Raji (cell line): ENCODE data around the gene MYEOV.

ENCODE experiments used
- POLR2A ChIP-seq: IDR thresholded peaks from 2 replicates; pipeline ENCODE4 v1.6.1; 2011; ENCODE audit warnings: low read depth, low read length, control low read depth; ENCODE audit not compliant: insufficient read depth

The MYEOV gene

DNA sequence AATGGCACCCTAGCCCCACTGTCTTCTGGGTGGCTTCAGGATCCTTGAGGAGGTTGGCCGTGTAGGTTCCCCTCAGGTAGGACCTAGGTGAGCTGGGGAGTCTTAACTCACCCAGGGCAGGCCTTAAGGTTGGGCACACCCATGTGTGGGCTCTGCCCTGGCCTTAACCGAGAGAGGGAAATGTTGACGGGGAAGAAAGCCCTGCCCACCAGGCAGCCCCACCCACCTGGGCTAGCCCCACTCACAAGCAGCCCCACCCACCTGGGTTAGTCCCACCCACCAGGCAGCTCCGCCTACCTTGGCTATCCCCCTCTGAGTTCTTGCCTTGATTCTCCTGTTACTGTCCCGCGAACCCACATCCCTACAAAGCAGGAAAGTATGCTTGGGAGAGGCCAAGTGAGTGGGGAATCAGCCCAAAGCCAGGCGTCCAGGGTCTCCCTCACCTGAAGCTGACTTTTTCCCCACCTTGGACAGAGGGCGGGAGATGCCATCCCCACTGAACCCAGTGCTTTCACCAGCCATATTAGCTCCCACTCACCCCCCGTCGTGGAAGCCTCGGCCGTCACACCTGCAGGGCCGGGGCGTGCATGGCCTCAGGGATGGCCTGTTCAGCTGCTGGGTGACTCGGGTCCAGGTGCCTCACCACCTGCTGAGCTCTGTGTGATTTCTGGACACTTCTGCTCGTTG lies at the start of gene MYEOV:
Gene MYEOV (plus strand): TSS at position 337 of the 687 bp plus-strand sequence. CDS start 1,200 bp downstream, outside the sequence.
- TF ChIP-seq POLR2A, result no peak

DNA sequence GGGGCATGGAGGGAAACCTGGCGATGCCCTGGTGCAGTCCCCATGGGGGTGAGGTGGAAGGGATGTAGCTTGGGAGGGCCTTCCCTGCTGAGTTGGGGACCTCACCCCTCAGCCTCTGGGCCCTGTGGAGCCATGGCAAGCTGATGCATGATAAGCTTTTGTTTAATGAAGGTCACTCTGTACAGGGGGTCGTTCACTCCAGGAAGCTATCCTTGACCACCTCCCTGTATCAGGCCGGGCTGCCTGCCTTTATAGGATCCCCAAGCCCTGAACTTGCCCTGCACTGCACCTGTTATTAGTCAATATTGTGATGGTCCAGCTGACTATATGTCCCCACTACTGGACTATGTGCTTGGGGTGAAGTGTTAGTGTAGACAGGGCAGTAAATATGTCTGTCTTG lies 49.7 kb upstream of the MYEOV start:
- no peak for TF ChIP-seq POLR2A

DNA sequence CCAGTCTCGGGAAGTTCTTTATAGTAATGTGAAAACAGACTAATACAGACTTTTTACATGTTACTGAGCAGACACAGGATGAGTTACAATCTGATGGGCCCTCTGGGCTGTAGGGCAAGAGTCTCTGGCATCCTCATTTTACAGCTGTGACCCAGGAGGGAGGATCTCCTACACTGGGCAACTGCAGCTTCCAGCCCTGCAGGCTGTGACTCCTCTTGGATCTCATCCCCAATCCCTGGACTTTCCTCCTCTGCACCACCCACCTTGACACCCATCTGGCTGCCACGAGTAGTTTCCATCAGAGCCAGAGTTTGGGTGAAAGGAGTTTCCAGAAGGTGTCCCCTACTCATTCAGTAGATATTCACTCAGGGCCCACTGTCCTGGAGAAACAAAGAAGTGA lies 48.9 kb upstream of the MYEOV start:
- no peak for TF ChIP-seq POLR2A

DNA sequence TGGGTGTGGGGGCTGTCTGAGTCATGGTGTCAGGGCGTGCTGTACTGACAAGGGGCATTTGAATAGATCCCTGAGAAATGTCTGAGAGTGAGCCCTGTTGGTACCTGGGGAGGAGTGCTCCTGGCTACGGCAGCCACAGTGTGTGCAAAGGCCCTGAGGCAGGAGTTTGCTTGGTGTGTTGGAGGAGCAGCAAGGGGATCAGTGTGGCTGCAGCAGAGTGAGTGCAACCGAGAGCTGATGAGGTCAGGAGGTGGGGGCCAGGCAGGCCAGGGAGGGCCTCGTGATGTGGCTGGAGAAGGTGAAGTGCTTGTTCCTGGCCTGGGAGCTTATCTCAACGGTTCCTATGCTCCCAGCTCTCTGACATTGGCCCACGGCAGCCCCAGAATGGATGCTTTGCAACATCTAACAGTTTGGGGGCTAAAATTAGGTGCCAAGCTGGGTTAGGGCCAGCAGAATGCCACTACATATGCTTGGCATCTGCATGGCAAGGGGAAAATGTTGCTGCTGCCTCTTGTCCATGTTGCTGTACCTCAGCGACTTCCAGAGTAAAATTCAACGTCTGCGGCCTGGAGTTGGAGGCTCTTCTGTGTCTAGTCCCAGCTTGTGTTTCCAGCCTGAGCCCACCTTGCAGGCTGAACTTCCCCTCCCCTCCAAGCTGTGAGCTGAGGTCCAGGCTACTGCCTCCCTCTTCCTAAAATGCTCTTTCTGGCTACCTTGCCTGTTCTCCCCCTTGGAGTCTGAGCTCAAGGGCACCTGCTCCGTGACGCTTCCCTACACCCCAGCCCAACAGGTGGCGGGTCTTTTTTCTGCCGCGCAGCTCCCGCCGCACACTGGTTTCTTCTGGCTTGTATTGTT lies 48.2 kb upstream of the MYEOV start:
- TF ChIP-seq POLR2A, result no peak

DNA sequence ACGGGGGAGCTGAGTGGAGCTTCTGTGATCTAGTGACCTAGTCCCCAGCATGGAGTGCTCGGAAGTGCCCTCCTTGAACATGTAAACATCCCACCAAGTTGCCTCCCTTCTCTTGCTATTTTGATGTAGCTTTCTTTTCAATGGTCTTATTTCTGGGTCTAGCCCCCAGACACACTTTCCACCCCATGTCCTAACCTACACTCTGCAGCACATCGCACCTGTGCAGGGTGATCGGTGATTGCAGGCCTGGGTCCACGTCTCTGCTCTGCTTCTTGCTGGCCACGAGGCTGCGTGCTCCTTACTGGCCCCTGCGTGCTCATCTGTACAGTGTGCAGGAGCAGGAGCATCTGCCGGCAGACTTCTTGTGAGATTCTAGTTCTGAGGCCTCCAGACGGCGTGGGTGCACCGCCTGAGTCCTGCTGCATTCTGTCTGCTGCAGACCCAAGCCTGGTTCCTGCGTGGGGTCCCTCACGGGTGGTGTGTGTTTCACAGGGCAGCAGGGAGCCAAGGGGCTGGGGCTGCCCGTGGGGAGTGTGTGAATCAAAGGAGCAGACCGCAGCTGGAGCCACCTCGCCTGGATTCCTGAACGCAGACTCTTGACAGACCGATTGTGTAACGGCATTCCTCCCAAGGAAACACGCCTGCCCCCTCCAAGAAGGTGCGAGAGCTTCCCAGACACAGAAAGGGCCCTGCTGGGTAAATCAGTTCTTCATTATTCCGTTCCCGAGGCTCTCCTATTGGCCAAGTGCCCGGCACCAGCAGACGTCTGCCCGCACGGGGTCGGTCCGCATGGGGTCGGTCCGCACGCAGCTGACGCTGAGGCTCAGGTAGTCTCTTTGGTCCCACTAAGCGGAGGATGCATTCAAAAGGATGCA lies 44.4 kb upstream of the MYEOV start:
- no peak for TF ChIP-seq POLR2A

DNA sequence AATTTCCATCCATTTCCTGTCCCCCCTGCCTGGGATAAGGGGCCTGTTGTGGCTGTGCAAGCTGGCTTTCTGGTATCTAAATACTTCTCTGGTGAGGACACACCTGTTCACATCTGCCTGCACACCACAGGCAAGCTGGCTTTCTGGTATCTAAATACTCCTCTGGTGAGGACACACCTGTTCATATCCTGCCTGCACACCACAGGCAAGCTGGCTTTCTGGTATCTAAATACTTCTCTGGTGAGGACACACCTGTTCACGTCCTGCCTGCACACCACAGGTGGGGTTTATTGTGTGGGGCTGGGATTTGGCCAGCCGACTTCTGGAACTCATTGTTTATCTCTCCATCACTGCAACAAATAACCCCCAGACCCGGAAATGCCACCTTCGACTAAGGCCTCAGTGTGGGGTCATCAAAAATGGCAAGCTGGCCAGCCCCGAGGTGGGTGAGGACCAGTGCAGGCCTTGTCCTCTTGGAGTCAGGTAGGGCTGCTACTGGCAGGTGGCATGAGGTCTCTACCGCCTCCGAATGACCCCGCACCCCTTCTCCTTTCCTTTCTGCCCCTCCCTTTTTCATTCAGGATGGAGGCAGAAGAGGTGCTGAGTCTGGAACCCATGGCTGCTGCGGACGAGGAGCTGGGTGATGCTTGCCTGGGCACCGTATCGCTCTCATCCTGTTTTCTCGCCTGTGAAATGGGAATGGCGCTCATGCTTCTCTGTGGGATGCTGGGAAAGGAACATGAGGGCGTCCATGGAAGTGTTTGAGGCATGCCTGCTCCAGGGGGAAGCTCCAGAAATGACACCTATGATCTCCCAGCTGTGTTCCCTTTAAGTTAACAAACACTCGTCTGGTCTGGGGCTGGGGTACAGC lies 43.5 kb upstream of the MYEOV start:
- no peak for TF ChIP-seq POLR2A

DNA sequence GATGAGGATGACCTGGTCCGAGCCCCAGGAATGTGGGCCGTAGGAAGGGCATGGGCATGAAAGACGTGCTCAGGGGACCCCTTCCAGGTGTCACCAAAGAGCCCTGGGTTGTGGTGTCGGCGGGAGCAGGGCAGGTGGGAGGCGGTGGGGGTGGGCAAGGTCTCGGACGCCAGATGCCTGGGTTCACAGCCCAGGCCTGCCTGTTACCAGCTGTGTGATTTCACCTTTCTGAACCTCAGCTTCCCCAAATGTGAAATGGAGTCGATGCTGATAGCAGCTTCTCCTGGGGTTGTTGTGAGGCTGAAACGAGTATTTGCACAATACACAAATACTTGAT lies 42.9 kb upstream of the MYEOV start:
- TF ChIP-seq POLR2A, result no peak

DNA sequence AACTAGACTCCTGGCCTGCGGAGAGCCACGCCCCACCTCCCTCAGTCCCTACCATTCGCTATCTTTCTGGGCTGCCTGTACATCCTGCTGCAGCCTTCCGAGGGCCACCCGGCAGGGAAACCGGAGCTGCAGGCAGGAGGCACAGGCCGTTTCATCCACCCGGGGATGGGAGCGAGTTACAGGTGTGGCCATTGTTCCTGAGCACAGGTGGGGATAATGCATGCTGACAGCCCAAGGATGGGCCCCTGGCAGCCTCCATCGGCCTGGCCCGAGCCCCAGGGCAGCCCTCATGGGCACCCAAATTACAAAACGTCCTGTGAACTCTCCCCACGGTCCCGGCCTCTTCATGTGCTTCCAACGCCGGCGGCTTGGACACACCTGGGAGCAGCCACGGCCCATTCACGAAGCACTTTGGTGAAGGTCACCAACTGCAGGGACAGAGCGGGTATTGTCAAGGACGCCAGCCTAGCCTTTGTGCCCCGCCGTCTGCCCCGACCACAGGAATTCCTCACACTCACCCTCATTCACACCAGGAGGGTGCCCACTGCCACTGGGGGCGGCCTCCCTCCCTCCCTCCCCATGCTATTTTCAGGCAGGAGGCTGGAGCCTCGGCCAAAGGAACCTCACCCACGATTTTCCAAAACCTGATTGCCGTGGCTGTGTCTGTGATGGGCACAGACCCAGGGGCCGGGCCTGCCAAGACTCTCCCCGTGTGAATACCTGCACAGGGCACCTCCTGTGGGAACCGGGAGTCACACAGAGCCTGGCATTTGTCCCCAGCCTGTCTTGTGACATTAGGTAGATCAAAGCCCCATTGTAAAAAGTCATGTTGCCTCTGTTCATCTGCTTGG lies 42.1 kb upstream of the MYEOV start:
- no peak for TF ChIP-seq POLR2A

DNA sequence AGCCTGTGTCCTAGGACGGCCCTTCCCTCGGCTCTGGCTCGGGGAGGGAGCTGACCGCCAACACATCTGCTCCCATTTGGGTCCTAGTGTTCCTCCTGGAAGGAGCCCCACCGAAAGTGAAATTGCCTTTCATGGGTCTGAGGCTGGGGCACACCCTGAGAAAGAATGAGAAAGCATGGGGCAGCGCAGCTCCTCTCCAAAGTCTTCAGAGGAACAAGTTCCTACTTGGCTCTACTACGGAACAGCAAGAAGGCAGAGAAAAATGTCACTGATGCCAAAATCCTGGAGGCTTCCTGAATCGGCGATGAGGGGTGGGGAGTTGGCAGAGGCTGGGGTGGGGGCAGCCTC lies 41.5 kb upstream of the MYEOV start:
- no peak for TF ChIP-seq POLR2A

DNA sequence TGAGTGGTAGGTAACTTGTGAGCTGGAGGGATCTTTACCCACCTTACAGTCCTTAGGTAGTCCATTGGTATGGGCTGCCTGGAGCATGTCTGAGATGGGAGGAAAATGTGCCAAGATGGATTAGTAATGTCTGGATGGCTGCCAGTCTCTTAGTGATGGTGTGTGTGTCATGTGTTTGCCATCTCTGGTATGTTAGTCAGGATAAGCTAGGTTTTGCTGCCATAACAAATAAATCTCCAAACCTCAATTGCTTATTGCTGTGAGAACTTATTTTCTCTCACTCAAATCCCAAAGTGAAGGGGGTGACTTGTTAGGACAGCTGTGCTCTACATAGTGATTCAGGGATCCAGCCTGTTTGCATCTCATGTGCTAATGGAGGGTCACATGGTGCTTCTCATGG lies 40.9 kb upstream of the MYEOV start:
- no peak for TF ChIP-seq POLR2A

DNA sequence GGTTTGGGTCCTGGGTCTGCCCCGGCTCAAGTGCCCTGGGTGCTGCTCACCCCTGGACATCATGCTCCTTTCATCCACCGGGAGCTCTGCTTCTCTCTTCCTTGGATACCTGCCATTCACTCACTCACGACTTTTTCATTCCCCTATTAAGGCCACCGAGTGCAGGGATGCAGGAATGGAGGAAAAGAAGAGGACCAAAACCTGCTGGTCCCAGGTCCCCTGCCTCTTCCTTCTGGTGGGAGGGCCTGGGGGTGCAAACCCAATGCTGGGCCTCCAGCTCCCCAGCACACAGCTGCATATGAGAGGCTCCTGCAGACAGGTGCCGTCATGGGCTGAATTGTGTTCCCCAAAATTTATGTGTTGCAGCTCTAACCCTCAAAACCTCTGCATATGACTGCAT lies 36.8 kb upstream of the MYEOV start:
- no peak for TF ChIP-seq POLR2A

DNA sequence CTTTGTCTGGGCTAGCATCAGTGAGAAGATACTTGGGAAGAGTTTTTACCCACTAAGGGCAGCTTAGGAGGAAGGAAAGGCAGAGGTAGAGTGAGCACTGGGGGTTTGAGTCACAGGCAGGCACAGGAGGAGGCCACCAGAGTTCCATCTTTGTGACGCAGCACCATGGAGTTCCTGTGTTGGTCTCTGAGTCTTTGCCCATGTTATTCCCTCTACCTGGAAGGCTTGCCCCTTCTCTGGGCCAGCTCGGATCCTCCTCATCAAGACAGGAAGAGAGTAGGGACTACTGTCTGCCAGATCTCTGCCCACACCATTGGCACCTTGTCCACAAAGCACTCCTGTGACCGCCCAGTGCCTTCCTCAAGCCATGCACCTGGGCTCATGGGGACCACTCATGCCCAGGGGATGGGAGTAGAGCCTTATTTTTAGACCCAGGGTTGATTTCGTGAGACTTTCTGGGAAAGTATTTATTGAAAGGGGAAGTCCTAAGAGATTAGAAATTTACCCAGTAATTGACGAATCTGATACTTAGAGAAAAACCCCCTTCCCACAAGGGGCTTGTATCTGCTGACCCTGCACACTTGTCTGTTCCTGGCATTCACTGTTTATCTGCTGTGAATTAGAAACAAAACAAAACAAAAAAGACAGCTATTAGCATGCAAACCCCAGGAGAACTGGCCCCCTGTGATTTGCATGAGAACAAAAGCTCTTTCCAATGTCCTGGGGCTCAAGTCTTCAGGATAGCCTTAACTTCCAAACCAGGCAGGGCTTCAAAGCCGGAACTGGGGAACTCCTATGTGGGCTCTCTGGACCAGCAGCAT lies 35.9 kb upstream of the MYEOV start:
- no peak for TF ChIP-seq POLR2A

DNA sequence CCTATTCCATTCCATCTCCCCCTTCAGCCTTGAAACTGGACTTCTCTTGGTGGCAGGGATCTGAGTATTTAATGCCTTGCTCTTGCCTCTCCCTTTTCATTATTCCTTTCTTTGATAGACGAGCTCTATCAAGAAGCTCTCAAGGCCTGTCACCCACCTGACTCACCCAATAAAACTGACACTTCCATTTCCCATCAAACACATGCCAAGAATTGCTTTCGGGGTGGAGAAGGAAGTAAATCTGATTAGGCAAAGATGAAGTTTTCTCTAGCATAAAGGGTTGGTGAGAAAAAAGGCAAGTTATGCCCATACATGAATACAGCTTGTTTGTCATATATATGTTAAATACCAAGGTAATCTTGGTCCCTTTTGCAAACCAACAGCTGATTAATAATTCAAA lies 34.9 kb upstream of the MYEOV start:
- no peak for TF ChIP-seq POLR2A

DNA sequence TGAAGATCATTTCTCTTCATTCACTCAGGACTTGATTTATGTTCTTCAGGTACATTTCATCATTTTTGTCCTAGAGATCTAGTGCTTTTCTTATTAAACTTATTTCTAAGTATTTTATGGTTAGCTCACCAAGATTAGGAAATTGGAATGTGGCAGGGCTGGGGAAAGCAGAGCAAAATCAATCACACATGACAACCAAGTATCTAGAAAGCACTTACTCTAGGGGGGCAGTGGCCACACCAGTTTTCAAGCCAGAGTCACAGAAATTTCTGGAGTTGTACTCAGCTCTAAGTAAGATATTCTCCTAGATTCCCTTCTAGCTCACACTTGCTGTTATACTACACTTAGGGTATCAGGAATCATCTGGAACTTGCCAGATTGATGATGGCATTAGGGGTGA lies 33.3 kb upstream of the MYEOV start:
- no peak for TF ChIP-seq POLR2A

DNA sequence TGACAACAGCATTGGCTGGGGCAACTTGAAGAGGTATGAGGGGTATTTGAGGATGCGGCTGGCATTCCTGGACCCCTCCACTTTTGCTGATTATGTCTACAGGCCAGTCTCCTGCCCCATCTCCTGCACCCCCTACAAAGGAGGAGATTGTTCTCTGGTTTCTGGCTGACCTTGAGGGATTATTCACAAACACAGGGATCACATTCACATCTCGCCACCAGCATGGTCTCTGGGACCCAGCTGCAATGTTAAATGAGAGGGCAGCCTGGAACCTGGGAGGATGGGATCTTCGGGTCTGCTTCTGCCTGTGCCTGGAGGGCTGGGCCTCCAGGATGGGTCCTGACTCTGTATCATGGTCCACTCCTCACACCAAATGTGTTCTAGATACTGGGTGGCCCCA lies 32.8 kb upstream of the MYEOV start:
- TF ChIP-seq POLR2A, result no peak
